GM19328 (cell line): ENCODE results near the gene ELOVL7.
"Not testable (repeated sequence)": the region's sequence is repeated elsewhere in the genome, so short reads cannot be mapped to it uniquely, and the experiment has no call there.

Experiments
- ATAC-seq: cut with Tn5 transposase; IDR thresholded peaks from one replicate; pipeline ENCODE4 v1.9.1; 2021; ENCODE audit warnings: mild to moderate bottlenecking, moderate library complexity; ENCODE audit not compliant: unreplicated experiment

Gene ELOVL7

GRCh38 chr5:60830581-60831127, 13.4 kb downstream of the ELOVL7 start:
- ATAC-seq: no peak

GRCh38 chr5:60829490-60830266, 14.4 kb downstream of the ELOVL7 start:
- no peak for ATAC-seq

GRCh38 chr5:60827201-60827600, 16.9 kb downstream of the ELOVL7 start:
- no peak for ATAC-seq

GRCh38 chr5:60826653-60827052, 17.4 kb downstream of the ELOVL7 start:
- peak; percentile 70 for ATAC-seq

- no peak for ATAC-seq
Measured at GRCh38 chr5:60823574-60823973, 20.5 kb downstream of the ELOVL7 start.

- no peak for ATAC-seq
Measured at GRCh38 chr5:60822285-60822556, 21.8 kb downstream of the ELOVL7 start.

GRCh38 chr5:60821488-60822284, 22.4 kb downstream of the ELOVL7 start:
- no peak for ATAC-seq

- ATAC-seq: no peak
Measured at GRCh38 chr5:60820593-60821487, 23.2 kb downstream of the ELOVL7 start.

GRCh38 chr5:60816138-60816537, 27.9 kb downstream of the ELOVL7 start:
- not testable (repeated sequence) for ATAC-seq

GRCh38 chr5:60814498-60814897, 29.6 kb downstream of the ELOVL7 start:
- no peak for ATAC-seq

GRCh38 chr5:60812426-60812825, 31.6 kb downstream of the ELOVL7 start:
- ATAC-seq: no peak

- ATAC-seq: peak; percentile 18
Measured at GRCh38 chr5:60811105-60811504, 33.0 kb downstream of the ELOVL7 start.

- peak; percentile 48 for ATAC-seq
Measured at GRCh38 chr5:60810438-60811085, 33.5 kb downstream of the ELOVL7 start.

- no peak for ATAC-seq
Measured at GRCh38 chr5:60809891-60810425, 34.1 kb downstream of the ELOVL7 start.

- ATAC-seq: no peak
Measured at GRCh38 chr5:60806591-60807243, 37.4 kb downstream of the ELOVL7 start.

GRCh38 chr5:60805463-60805862, 38.6 kb downstream of the ELOVL7 start:
- no peak for ATAC-seq

GRCh38 chr5:60803712-60804111, 40.4 kb downstream of the ELOVL7 start:
- no peak for ATAC-seq

GRCh38 chr5:60802986-60803385, 41.1 kb downstream of the ELOVL7 start:
- ATAC-seq: no peak

- no peak for ATAC-seq
Measured at GRCh38 chr5:60802226-60802625, 41.8 kb downstream of the ELOVL7 start.
